Stimulated activated CD4-positive, alpha-beta T cell treated with anti-CD3 and anti-CD28 coated beads, TNF-alpha, amount 100 ng/mL, for 1 hour (primary cell): ENCODE measurements around the gene MTF1.

Experiments
- DNase-seq, 3 donors: peaks; one replicate each; pipeline ENCODE4 v3.0.0-alpha.2; 2020; ENCODE audit warnings: low read depth in 3 of 3, low spot score in 1 of 3

MTF1 gene

DNA sequence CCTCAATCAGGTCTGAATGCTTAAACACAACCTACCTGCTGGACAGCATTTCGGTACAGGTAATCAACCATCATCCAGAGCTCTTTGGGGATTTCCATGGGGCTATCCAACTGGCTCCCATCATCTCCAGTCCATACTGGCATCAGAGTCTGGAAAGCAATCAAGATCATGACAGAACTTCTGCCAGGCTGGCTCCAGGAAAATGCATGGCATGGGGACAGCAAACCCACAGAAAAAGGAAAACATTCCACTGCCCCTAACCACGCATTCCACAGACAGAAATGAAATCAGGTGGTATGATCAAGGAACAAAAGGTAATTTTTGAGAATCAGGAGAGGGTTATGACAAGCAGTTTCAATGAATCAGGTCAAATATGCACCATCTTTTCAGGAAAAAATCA lies 9.1 kb upstream of the MTF1 start:
- no peak for DNase-seq

DNA sequence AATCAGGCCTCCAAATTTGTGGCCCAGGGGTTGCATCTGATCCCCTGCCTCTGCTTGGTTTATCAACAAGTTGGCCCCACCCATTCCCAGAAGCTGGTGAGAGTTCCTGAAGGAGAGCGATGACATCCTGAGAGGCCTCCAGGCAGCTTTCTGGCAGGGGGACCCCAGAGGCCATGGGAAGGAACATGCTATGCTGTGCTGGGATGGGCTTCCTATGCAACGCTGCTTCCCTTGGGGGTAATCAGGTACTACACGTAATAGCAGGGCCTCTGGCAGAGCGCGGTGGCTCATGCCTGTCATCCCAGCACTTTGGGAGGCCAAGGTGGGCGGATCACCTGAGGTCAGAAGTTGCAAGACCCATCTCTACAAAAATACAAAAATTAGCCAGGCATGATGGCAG lies 8.4 kb upstream of the MTF1 start:
- no peak for DNase-seq

DNA sequence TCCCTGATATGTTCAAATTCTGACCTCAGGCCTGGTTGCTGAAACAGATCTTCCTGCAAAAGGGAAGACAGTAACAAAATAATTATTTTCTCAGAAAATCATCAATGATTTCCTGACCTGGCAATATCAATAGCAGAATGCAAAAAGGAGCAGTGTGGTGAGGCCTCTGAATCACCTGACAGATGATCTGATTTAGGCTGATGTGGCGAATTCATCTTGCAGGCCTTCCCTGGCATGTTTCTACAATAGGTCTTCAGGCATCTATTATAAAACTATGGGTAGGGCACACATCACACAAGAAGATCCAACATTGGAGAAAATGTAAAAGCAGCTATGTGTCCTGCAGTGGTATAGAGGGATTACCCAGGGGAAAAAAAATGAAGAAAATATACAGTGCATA lies 7.1 kb upstream of the MTF1 start:
- no peak for DNase-seq

DNA sequence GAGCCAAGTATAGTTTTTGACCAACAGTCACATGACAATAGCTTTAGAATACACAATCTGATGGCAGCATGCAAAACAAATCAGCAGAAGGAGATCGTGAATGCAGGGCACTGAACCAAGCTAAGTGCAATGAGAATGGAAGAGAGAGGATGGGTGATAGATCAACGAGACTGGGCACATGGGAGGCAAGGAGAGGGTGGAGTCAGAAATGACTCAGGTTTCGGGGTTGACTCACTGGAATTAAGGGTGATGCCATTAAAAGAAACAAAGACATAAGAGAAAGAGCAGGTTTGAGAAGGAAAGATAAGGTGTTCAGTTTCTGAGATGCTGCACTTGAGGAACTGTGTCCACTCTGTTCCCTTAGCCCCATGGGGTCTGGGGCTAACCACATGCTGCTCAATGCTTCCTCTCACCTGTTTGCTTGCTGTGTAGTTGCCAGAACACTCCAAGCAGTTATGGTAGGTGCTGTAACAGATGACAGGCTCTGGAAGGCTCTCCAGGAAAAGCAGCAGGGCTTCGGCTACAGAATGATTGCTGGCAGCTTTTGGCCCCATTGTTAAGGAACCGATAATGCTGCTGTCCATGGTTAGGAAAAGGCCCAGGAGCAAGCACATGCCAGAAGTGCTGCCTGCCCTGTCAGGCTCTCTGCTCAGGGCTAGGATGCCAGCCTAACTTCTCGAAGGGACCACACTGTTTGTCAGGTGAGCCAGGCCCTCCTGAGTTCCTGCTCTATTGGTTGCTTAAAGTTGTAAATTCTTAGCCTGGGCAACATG lies 6.1 kb upstream of the MTF1 start:
- DNase-seq, result no peak

DNA sequence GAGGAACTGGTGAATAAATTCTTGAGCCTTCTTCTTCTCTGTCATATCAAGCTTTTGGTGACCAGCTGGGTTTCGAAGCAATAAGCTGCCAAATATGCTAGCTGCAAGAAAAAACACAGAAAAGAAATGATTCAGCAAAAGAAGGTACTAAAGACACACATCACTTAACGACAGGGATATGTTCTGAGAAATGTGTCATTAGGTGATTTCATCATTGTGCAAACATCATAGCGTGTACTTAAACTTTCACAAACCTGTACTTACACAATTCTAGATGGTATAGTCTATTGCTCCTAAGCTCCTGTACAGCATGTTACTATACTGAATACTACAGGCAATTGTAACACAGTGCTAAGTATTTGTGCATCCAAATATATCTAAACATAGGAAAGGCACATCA lies 2.9 kb upstream of the MTF1 start:
- DNase-seq, result no peak

DNA sequence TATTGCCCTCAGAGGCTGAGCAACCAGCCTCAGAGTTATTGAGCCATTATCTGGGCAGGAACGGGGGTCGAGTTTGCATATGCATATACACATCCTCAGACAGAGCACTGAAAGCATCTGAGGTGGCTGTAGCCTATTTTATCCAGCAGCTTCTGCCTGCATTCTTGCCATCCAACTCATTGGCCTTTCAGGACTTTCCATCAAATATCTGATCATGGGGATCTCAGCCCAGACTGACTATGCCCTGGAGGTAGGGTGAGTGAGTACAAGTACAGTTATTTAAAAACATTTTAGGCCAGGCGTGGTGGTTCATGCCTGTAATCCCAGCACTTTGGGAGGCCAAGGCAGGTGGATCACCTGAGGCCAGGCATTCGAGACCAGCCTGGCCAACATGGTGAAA lies 1.8 kb upstream of the MTF1 start:
- DNase-seq, result no peak

DNA sequence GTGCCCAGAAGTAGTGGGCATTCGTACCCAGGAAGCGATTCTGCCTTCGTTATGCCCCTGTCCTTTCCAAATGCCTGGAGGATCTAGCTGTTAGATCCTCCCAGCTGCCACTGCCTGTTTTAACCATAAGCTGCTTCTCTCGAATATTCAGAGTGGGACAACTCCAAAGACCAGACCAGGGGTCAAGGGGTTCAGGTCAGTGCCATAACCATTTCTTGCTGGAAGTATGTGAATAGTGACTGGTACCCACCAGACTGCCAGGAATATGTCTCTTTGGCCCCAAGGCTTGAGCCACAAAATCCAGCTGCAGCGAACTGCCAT lies 914 bp upstream of the MTF1 start:
- no peak for DNase-seq

DNA sequence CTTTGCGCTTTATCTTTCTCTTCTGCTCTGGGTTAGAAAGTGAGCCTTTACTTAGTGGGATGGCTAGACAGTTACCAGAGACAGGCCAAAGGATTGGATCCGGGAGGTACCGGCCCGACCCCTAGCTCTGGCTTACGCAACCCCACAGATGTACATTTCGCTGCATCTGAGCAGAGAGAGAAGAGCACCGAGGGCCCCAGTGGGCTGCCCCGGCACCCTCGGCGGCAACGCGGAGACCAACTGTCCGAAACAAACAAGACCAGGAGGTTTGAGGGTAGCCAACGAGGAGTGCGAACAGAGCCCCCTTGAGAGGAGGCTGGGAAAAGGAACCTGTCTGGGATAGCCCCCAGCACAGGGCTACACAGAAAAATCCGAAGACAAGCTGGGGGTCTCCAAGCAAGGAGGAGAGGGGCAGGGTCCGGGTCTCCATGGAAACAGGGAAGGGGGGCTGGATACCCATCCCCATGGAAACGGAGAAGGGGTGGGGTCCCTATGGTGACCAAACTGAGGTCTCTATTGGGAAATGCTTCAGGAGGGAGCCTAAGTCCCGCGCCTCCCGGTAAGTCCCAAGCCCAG lies 373 bp downstream of the MTF1 start:
- no peak for DNase-seq

DNA sequence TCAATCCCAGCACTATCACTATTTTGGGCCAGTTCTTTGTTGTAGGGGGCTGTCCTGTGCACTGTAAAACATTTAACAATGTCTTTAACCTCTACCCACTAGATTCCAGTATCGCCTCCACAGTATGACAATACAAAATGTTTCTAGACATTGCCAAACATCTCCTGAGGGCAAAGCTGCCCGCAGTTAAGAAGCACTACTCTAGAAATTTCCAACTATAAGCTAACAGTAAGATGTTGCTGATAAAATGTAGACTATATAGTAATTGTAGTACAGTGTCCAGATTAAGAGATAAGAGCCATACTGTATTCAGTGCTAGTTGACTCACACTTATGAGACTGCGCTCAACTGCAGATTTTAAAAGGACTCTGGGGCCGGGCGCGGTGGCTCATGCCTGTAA lies 5.0 kb downstream of the MTF1 start:
- no peak for DNase-seq

DNA sequence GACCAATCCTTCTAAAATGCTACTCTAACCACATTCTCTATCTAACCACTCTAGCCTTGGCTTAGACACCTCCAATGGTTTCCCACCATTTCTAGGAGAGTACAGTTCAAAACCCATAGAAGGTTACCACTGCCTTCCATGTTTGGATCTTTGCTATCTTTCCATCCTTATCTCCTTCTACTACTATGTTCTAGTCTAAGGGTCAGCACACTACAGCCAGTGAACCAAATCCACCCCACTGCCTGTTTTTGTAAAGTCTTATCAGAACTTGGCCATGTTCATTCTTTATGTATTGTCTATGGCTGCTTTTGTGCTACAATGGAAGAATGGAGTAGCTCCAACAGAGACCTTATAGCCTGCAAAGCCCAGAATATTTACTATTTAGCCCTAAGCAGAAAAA lies 6.2 kb downstream of the MTF1 start:
- no peak for DNase-seq

DNA sequence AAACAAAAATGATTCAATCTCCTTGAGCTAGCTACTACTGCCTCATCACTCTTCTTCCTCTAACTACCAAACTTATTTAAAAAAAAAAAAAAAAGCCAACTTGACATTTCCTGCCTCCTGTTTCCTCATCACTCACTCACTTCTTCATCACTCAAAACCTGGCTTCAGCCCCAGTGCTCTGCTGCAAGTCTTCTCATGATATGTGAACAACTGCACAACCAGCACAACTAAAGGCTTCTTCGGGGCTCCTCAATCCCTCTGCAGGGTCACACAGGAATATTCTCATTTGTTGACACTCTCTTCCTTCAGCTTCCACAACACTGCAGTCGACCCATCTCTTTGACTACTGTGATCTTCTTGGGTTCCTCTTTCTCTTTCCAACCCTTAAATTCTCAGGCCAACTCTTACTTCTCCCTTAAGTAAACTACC lies 7.6 kb downstream of the MTF1 start:
- DNase-seq, result no peak

DNA sequence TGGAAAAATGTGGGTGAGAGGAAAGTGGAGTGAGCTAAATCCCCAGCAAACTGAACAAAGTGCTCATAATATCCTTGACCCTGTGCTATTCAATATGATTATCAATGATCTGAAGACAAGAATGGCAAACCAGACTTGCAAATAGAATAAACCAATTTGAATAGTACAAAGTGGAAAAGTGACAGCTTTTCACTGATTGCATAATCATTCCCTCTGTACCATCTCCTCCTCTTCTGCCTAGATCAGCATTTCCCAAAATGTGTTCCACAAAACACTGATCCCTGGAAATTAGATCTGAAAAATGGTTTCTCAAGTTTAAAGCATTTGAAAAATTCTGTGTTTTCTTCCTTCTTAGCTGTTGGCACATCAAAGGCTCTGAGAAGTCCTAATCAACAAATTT lies 8.1 kb downstream of the MTF1 start:
- no peak for DNase-seq

DNA sequence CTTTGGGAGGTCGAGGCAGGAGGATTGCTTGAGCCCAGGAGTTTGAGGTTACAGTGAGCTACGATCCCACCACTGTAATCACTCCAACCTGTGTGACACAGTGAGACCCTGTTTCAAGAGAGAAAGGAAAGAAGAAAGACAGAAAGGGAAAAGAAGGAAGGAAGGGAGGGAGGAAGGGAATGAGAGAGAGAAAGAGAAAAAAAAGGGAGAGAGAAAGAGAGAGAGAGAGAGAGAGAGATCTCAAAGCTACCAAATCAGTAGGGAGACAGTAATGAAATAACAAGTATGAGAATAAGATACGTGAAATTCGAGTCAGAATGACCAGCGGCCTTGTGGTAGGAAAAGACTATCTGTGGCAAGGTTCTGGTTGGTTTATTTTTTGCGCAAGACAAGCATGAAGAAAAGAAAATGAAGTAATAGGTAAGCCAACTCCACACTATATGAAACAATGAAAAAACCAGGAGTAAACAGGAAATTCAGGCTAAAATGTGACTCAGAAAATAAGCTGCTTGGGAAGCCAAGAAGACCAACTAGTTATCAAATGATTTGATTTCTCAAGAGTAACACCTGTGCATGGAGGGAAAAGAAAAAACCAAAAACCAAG lies 8.9 kb downstream of the MTF1 start:
- DNase-seq, result no peak

DNA sequence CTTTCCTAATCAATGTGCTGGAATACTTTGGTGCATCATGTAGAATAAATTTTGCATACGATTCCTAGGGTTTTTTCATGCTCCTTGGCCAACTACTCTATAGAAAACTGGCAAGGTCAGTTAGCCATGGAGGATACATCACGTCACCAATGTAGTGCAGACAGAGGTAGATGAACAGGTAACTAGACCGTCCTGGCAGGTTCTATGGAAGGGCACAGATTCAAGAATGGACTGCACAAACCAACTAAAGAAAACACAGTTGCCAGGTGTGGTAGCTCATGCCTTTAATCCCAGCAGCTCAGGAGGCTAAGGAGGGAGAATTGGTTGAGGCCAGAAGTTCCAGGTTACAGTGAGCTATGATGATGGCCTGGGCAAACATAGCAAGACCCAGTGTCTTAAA lies 9.9 kb downstream of the MTF1 start:
- DNase-seq, result no peak

DNA sequence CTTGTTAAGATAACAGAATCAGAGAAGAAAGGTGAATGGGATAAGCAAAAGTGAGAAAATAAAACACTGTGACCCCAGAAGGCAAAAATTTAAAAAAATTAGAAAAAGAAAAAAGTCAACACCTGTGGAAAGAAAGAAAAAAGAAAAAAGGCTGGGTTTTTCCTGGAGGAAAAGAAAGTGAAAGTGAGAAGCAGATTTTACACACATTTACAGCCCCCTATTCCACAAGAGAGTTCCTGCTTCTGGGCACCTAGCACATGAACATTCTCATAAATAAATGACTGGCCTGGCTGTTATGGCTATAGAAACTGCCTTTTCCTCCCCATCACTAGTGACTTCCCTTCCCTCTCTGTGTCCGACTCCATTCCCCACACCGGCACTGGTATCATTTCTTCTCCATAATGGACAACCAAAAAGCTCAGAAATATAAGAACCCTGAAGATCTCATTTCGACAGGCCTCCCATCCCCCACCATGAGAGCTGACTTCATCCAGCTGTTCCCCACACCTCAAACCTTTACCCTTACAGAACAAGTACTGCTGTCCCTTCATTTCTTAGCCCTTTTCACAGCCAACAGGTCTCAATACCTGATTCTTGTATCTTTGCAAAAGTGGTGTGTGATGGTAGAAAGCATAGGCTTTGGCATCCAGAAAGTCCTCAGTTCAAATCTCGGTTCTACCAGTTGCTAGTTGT lies 12.6 kb downstream of the MTF1 start:
- DNase-seq, result no peak

DNA sequence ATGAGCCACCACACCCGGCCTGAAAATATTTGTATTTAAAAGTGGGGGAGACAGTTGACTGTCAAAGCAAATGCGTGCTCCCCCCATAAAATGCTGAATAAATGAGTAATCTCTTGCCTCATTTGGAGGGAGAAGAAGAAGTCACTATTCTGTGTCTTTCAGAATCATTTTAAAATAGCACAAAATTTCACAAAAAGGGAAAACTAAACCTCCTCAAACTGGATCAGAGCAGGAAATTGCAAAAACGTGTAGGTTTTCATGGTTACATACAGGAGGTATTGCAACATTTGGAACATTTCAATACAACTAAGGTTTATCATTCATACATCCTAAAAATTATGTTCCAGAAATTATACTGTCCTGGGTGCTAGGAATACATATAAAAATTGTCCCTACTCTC lies 13.6 kb downstream of the MTF1 start:
- DNase-seq, result no peak

DNA sequence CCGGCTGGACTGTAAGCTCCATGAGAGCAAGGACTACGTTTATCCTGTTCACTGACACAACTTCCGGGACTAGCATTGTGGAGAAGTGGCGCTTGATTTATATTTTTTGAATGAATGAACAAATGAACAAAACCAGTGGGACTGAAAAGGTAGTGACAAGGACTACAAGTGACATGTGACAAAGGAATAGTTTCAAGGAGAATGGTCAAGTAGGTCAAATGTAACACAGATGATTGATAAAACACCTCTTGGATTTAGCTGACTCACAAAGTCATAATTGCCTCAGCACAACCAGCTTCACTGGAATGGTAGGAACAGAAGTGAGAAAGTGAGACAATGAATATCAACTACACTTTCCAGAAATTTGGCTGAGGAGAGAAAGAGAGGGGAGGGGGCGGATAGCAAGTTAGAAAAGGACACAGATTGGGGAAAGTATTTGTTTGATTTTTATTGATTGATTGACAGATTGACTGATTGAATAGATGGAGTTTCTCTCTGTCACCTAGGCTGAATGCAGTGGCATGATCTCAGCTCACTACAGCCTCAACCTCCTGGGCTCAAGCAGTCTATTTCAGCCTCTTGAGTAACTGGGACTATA lies 14.2 kb downstream of the MTF1 start:
- DNase-seq, result no peak

DNA sequence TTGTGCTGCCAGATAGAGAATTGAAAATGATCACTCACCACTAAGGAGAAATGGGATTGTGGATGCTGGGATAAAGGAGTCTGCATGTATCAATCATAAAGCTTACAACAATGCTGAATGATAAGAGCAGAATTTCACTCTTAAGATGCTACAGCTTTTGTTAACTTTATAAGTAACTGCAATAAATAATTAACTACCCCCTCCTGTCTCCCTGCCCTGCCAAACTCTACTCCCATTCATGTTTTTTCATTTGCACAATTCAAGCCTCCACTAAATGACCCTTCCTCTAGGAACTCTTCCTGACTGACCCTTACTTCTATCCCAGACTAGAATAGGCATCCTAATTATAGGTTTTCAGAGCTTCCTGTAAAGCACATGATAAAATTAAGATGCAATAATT lies 14.9 kb downstream of the MTF1 start:
- no peak for DNase-seq

DNA sequence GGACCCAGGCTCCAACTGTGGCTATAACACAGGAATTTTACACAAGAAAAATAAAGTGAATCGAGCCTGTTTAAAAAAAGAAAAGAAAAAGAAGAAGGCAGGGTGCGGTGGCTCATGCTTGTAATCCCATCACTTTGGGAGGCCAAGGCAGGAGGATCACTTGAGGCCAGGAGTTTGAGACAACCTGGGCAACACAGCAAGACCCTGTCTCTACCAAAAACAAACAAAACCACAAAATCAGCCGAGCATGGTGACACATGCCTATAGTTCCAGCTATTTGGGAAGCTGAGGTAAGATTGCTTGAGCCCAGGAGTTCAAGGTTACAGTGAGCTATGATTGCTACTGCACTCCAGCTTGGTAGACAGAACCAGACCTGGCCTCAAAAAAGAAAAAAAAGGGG lies 17.7 kb downstream of the MTF1 start:
- DNase-seq, result no peak

DNA sequence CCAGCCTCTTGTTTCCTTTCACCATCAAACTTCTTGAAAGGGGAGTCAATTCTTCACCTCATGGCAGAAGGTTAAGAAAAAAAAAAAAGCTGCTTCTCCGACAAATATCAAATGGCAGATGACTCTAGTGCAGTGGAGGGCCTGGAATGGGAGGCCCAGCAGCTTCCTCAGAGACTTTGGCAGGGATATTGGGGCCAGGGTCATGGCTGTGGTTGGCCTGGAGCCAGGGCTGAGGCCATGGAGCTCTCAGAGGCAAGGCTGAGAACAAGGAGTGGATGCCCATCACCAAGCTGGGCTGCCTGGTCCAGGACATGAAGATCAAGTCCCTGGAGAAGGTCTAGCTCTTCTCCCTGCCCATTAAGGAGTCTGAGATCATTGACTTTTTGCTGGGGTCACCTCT lies 18.7 kb downstream of the MTF1 start:
- DNase-seq, result no peak

DNA sequence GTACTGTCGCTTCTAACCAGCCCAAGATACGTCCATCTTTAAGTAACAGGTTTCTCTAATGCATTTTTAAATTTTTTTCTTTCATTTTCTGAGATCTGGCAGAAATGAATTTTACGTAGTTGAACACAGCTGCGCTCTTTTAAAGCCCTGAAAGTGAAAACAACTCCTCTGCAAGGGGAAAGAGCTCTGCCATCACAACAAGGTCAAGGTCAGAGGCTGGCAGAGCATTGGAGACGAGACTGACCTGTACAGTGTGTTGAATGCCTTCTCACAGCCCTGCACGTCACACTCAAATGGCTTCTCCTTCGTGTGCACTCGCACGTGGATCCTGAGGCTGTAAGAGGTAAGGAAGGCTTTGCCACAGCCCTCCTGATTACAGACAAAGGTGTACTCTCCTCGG lies 19.7 kb downstream of the MTF1 start:
- no peak for DNase-seq

DNA sequence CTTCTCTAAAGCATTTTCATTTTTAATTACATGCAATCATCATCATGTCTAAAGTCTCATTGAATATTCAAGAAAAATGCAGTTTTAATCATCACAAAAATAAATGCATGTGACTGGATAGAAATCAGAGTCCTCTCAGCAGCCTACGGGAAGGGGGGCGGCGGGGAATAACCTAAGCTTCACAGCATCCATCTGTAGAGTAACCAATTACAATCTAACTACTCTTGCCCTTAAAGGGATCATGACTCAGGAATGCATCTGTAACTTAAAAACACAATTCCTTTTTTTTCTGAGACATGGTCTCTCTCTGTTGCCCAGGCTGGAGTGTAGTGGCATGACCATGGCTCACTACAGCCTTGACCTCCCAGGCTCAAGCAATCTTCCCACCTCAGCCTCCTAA lies 22.6 kb downstream of the MTF1 start:
- DNase-seq, result no peak
